Cortex of kidney (tissue), 1 donor: ENCODE results near the gene CBLC.
"Not testable (repeated sequence)": the region's sequence is repeated elsewhere in the genome, so short reads cannot be mapped to it uniquely, and the experiment has no call there.

ENCODE experiments used
- DNase-seq: peaks from one replicate; lab custom pipeline; 2025; lab: John Stamatoyannopoulos, UW

CBLC gene

GRCh38 chr19:44765033-44765948 lies 12.4 kb upstream of the CBLC start:
- no peak for DNase-seq

DNA sequence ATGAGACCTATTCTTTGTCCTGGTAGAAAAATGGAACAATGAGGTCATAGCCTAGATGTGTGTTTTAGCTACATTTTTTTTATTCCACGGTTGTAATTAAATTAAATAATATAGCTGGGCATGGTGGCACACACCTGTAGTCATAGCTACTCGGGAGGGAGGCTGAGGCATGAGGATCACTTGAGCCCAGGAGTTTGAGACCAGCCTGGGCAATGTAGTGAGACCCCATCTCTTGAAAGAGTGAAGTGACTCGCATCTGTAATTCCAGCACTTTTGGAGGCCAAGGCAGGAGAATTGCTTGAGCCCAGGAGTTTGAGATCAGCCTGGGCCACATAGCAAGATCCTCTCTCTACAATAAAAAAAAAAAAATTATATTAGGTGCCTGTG lies 11.7 kb upstream of the CBLC start:
- DNase-seq = no peak

DNA sequence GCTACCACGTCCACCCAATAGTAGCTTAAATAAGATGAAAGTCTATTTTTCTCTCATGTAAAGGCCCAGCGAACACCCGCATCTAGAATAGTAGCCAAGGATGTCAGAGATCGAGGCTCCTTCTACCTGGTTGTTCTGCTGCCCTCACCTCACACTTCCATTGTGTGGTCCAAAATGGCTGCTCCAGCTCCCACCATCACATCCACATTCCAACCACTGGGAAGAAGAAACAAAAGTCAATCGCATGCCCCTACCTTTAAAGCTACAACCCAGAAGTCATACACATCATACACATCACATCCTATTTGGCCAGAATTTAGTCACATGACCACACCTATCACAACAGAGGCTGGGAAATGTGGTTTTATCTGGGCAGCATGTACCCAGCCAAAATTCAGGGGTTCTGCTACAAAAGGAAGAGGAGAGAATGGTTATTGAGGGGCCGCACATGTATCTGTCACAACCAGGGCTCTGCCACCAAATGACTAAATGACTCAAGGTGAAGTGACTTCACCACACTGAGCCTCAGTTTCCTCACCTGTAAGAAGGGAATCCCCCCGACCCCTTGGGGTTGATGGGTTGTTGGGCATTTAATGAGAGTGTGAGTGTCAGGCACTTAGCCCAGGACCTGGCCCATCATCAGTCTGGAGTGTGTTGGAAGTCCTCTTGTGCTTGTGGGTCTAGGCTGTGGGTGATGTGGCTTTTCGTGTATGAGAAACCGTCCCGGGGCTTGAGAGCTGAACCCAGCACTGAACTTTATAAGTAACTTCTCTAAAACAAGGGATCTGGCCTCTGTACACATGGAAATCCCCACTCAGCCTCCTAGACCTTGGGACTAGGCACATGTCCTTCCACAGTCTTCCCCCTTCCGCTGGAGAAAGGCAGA lies 10.2 kb upstream of the CBLC start:
- DNase-seq = no peak

DNA sequence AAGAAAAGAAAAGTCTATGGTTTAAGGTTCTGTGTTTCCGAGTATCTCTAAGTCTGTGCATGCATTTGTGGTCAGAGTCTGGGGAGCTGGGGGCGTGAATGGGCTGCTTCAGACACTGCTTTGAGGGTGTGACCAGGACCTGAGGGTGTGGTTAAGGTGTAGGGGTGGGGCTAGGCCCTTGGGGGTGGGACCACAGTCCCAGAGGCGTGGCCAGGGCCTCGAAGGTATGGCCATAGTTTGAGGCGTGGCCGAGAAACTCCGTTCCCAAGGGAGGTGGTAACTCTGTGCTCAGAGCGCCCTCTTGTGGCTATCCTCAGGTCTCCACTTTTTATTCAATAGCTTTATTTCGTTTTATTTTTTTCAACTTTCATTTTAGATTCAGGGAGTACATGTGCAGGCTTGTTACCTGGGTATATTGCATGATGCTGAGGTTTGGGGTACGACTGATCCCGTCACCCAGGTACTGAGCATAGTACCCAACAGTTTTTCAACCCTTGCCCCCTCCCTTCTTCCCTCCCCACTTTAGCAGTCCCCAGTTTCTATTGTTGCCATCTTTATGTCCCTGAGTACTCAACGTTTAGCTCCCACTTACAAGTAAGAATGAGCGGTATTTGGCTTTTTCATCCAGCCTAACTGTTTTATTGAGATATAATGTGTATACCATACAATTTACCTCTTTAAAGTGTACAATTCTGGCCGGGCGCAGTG lies 7.0 kb upstream of the CBLC start:
- DNase-seq = no peak

DNA sequence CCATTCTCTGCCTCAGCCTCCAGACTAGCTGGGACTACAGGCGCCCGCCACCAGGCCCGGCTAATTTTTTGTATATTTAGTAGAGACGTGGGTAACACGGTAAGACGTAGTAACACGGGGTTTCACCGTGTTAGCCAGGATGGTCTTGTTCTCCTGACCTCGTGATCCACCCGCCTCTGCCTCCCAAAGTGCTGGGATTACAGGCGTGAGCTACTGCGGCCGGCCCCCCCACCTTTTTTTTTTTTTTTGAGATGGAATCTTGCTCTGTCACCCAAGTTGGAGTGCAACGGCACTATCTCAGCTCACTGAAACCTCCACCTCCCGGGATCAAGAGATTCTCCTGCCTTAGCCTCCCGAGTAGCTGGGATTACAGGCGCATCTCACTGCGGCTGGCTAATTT lies 5.5 kb upstream of the CBLC start:
- not testable (repeated sequence) for DNase-seq

DNA sequence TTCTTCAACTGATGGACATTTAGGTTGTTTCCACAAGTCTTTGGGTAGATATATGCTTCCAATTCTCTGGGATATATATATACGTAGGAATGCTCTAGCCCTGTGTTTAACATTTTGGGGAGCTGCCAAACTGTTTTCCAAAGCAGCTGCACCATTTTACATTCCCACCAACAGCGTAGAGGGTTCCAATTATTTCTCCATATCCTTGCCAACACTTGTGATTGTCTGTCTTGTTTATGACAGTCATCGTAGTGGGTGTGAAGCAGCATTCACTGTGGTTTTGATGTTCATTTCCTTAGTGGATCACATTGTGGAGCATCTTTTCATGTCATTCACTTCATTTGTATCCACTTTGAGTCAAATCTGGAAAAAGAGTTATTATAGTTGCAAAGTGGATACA lies 4.7 kb upstream of the CBLC start:
- DNase-seq = no peak

DNA sequence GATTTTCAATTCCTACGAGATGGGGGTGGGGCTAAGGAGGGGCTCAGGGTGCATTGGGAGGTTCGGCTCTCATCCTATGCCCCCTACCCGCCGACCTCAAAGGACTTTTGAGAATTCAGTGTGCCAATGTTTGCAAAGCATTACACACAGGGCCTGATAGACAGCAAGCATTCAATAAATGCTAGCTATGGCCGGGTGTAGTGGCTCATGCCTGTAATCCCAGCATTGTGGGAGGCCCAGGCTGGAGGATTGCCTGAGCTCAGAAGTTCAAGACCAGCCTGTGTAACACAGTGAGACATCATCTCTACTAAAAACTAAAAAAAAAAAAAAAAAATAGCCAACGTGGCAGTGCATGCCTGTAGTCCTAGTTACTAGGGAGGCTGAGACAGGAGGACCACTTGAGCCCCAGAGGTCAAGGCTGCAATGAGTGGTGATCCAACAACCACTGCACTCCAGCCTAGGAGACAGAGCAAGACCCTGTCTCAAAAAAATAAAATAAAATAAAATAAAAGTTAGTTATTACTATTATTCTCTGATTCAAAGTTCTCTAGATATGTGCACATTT lies 1.9 kb upstream of the CBLC start:
- no peak for DNase-seq

GRCh38 chr19:44776402-44777096 lies 1.1 kb upstream of the CBLC start:
- no peak for DNase-seq

DNA sequence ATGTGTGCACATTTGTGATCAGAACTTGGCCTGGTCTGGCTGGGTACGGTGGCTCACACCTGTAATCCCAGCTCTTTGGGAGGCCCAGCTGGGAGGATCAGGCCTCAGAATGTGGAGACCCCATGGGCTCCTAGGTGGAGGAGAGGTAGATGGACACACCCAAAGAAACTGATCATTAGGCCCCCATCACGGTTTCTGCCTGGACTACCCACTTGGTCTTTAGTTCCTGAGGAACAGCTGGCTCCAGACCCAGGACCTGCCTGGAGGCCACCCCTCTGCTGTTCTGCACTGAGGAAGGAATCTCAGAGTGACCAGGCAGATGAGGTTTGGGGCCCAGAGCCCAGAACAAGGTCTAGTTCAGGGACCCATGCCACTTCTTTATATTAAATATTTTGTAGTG lies 1.5 kb downstream of the CBLC start:
- no peak for DNase-seq

DNA sequence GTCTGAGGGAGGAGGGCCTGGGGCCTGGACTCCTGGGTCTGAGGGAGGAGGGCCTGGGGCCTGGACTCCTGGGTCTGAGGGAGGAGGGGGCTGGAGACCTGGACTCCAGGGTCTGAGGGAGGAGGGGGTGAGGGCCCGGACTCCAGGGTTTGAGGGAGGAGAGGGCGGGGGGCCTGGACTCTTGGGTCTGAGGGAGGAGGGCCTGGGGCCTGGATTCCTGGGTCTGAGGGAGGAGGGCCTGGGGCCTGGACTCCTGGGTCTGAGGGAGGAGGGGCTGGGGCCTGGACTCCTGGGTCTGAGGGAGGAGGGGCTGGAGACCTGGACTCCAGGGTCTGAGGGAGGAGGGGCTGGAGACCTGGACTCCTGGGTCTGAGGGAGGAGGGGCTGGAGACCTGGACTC lies 4.0 kb downstream of the CBLC start:
- not testable (repeated sequence) for DNase-seq

- no peak for DNase-seq
Observed at GRCh38 chr19:44782729-44783128, 5.0 kb downstream of the CBLC start.

DNA sequence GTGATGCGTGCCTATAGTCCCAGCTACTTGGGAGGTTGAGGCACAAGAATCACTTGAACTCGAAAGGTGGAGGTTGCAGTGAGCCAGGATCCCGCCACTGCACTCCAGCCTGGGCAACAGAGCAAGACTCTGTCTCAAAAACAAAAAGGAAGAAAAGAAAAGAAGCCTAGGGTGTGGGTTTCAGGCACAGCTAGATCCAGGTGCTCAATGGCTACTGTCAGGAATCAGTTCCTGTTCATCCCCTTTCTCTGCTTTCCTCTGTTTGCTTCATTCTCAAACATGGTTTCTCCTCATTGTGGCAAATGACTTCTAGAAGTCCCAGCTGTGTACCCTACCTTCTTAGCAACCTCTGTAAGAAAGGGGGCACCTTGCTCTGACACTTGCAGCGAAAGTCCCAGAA lies 5.9 kb downstream of the CBLC start:
- no peak for DNase-seq

DNA sequence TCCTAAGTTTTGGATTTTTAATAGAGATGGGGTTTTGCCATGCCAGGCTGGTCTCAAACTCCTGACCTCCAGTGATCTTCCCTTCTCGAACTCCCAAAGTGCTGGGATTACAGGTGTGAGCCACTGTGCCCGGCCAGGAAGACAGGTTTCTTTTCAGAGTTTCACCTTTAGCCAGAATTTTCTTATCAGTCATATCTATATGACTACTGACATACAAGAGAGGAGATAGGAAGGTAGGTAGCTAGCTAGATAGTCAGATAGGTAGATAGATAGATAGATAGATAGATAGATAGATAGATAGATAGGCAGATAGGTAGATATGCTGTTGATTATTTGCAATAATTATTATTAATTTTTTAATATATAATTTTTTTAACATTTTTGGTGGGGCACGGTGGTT lies 7.6 kb downstream of the CBLC start:
- no peak for DNase-seq

DNA sequence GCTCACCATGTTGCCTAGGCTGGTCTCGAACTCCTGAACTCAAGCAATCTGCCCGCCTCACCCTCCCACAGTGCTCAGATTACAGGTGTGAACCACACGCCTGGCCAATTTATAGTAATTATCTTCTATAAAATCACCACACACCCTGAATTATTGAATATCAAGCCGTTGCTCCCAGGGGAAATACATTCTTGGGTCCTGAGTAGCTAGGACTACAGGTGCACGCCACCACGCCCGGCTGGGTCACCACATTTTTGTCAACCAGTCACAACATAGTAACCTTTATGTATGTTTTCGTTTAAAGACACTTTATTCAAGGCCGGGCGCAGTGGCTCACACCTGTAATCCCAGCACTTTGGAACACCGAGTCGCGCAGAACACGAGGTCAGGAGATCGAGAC lies 8.3 kb downstream of the CBLC start:
- DNase-seq = no peak

DNA sequence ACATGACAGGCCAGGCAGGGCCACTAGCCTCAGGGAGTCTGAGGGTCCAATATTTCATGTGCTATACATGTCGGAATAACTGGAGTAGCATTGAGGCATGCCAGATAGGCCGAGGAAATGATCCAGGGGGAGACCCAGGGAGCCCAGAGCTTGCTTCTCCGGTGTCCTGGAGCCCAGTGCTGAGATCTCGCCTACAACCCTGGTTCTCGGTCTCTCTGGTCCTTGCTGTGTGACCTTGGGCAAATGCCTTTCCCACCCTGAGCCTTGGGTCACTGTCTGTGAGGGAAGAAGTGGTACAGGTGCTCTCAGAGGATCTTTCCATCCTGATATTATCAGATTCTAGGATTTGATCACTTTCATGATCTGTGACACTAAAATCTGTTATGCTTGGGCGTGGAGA lies 11.3 kb downstream of the CBLC start:
- DNase-seq = no peak

- no peak for DNase-seq
Observed at GRCh38 chr19:44789943-44790483, 12.3 kb downstream of the CBLC start.

DNA sequence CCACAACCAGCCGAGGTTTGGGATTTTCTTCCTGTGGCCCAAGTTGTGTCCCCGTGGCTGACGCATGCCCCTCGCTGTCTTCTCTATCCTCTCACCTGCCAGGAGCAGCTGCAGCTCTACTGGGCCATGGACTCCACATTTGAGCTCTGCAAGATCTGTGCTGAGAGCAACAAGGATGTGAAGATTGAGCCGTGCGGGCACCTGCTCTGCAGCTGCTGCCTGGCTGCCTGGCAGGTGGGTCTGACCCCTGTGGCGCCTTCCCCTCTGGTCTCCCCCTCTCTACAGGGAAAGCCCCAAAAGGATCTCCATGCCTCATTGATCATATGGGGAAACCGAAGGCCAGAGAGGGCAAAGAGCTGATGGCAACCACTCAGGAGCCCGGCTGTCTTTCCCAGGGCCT lies 14.6 kb downstream of the CBLC start:
- no peak for DNase-seq

DNA sequence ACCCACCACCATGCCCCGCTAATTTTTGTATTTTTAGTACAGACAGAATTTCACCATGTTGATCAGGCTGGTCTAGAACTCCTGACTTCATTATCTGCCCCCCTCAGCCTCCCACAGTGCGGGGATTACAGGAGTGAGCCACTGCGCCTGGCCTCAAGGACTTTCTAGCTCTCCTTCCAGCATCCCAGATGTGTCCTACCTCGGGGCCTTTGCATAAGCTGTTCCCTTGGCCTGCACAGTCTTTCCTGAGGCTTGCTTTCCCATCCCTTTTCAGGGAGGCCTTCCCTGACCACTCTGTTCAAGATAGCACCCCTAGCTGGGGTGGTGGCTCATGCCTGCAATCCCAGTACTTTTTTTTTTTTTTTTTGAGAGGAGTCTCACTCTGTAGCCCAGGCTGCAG lies 16.9 kb downstream of the CBLC start:
- DNase-seq = no peak

DNA sequence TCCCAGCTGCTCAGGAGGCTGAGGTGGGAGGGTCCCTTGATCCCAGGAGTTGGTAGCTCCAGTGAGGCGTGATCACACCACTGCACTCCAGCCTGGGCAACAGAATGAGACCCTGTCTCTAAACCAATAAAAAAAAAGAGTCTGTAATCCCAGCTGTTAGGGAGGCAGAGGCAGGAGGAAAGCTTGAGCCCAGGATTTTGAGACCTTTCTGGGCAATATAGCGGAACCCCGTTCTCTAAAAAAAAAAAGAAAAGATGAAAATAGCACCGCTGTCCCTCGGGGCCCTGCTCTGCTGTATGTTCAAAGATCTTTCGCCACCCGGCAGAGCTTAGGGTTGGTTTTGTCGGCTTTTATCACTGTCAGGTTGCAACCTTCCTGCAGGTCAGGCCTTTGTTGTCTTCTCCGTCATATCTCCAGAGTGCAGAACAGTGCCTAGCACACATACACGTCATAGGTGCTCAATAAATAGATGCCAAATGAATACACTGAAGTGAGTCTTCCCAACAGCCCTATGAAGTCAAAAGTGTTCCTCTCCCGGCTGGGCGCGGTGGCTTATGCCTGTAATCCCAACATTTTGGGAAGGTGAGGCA lies 17.8 kb downstream of the CBLC start:
- DNase-seq = no peak

DNA sequence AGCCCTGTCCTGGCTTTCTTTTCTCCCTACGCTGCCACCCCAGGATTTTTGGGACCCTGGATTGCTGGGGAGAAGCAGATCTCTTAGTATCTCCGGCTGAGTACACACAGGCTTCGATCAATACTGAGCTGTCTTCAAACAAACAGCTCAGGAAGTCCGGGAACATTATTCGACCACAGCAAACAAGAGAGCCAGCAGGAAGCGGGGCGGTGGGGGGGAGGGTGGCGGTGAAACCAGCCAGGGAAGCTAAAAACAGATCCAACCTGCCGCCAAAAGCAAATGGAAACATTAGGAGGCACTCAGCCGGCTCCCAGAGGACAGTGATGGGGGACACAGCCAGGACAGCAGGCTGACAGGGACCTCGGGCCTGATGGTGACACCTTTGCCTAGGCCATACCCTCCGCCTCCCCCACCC lies 19.0 kb downstream of the CBLC start:
- no peak for DNase-seq
